WTC11 (cell line): Measurements from ENCODE around the gene ALPK1. TPM values are rescaled to one million over a fixed set of nuclear protein-coding genes. Genes with fewer than 3 reads are reported as not detected.

ENCODE experiments used
- ATAC-seq: fragments of 200-7000 bp; cut with Tn5 transposase; 2 replicates; pipeline ENCODE4 v1.10.0; 2021; ENCODE audit warnings: mild to moderate bottlenecking, moderate library complexity
- CTCF ChIA-PET: fragments of 300-600 bp; sonication (Branson Sonifier 250); formaldehyde crosslinking; loops from one replicate; lab custom pipeline; 2021; ENCODE audit warnings: antibody characterized with exemption; lab: Charles Lee
- POLR2A ChIA-PET: fragments of 350-600 bp; sonication (Branson Sonifier 250); formaldehyde crosslinking; loops from one replicate; lab custom pipeline; 2021; ENCODE audit warnings: antibody characterized with exemption; lab: Charles Lee
- DNase-seq: peaks from one replicate; pipeline ENCODE4 v3.0.0; 2021; ENCODE audit warnings: low spot score
- H3K27ac Mint-ChIP-seq: 2 replicates; pipeline ENCODE4 v1.8.0; 2021; ENCODE audit warnings: mixed read lengths
- H3K27me3 Mint-ChIP-seq: 2 replicates; pipeline ENCODE4 v1.8.0; 2021; ENCODE audit warnings: low read depth, mild to moderate bottlenecking, moderate library complexity, mixed read lengths
- H3K36me3 Mint-ChIP-seq: 2 replicates; pipeline ENCODE4 v1.8.0; 2021; ENCODE audit warnings: mixed read lengths
- H3K4me1 Mint-ChIP-seq: 2 replicates; pipeline ENCODE4 v1.8.0; 2022; ENCODE audit warnings: mixed read lengths
- H3K4me3 Mint-ChIP-seq: 2 replicates; pipeline ENCODE4 v1.8.0; 2021; ENCODE audit warnings: mild to moderate bottlenecking, moderate library complexity, mixed read lengths
- H3K9me3 Mint-ChIP-seq: 2 replicates; pipeline ENCODE4 v1.8.0; 2021; ENCODE audit warnings: mixed read lengths
- AFF4 ChIP-seq: sonication (generic); formaldehyde crosslinking; IDR thresholded peaks from 2 replicates; pipeline ENCODE4 v1.8.1; 2023; ENCODE audit warnings: mild to moderate bottlenecking, missing genetic modification reagents, borderline replicate concordance
- CREB1 ChIP-seq: sonication (generic); formaldehyde crosslinking; IDR thresholded peaks from 2 replicates; pipeline ENCODE4 v1.8.0; 2023; ENCODE audit warnings: mild to moderate bottlenecking, missing genetic modification reagents
- ELF4 ChIP-seq: sonication (generic); formaldehyde crosslinking; IDR thresholded peaks from 2 replicates; pipeline ENCODE4 v1.8.1; 2022; ENCODE audit warnings: low read depth, mild to moderate bottlenecking, moderate library complexity, missing genetic modification reagents
- FOXP1 ChIP-seq: sonication (generic); formaldehyde crosslinking; IDR thresholded peaks from 2 replicates; pipeline ENCODE4 v1.8.0; 2022; ENCODE audit warnings: missing genetic modification reagents, mild to moderate bottlenecking, moderate library complexity, borderline replicate concordance
- GRHL2 ChIP-seq: fragments of 250-450 bp; sonication (Bioruptor Pico); IDR thresholded peaks from 2 replicates; pipeline ENCODE4 v1.8.0; 2022; ENCODE audit warnings: mild to moderate bottlenecking, moderate library complexity; ENCODE audit not compliant: insufficient replicate concordance, severe bottlenecking
- JAZF1 ChIP-seq: fragments of 250-450 bp; sonication (Bioruptor Pico); IDR thresholded peaks from 2 replicates; pipeline ENCODE4 v1.9.0; 2021; ENCODE audit warnings: moderate library complexity, mild to moderate bottlenecking, inconsistent platforms
- MYBL2 ChIP-seq: sonication (generic); formaldehyde crosslinking; IDR thresholded peaks from 2 replicates; pipeline ENCODE4 v1.8.1; 2023; ENCODE audit warnings: mild to moderate bottlenecking, moderate library complexity, missing genetic modification reagents
- NFATC4 ChIP-seq: fragments of 250-450 bp; sonication (Bioruptor Pico); IDR thresholded peaks from 2 replicates; pipeline ENCODE4 v1.9.0; 2021; ENCODE audit warnings: mild to moderate bottlenecking
- NFE2L1 ChIP-seq: sonication (generic); formaldehyde crosslinking; IDR thresholded peaks from 2 replicates; pipeline ENCODE4 v1.8.1; 2023; ENCODE audit warnings: missing genetic modification reagents
- NR2C2 ChIP-seq: sonication (generic); formaldehyde crosslinking; IDR thresholded peaks from 2 replicates; pipeline ENCODE4 v1.8.0; 2022; ENCODE audit warnings: mild to moderate bottlenecking, missing genetic modification reagents
- NR3C1 ChIP-seq: sonication (generic); formaldehyde crosslinking; conservative IDR thresholded peaks from 2 replicates; pipeline ENCODE4 v1.8.1; 2023; ENCODE audit warnings: low read depth, mild to moderate bottlenecking, missing genetic modification reagents
- PRDM15 ChIP-seq: sonication (generic); formaldehyde crosslinking; IDR thresholded peaks from 2 replicates; pipeline ENCODE4 v1.8.0; 2022; ENCODE audit warnings: missing genetic modification reagents
- SOX15 ChIP-seq: fragments of 250-450 bp; sonication (Bioruptor Pico); IDR thresholded peaks from 2 replicates; pipeline ENCODE4 v1.9.0; 2021; ENCODE audit warnings: mild to moderate bottlenecking
- ZNF121 ChIP-seq: sonication (generic); formaldehyde crosslinking; IDR thresholded peaks from 2 replicates; pipeline ENCODE4 v1.8.0; 2023; ENCODE audit warnings: missing genetic modification reagents
- ZNF232 ChIP-seq: sonication (generic); formaldehyde crosslinking; IDR thresholded peaks from 2 replicates; pipeline ENCODE4 v1.8.0; 2022; ENCODE audit warnings: mild to moderate bottlenecking, missing genetic modification reagents
- ZNF396 ChIP-seq: fragments of 250-450 bp; sonication (Bioruptor Pico); IDR thresholded peaks from 2 replicates; pipeline ENCODE4 v1.8.0; 2021; ENCODE audit warnings: mild to moderate bottlenecking, moderate library complexity, borderline replicate concordance
- total RNA-seq: library from RNA; stranded (reverse); gene quantifications from 3 replicates; pipeline ENCODE4 v1.2.3, GENCODE V29; 2021
- TF ChIP-seq, protein P1 (sequence below): sonication (generic); formaldehyde crosslinking; IDR thresholded peaks from 2 replicates; pipeline ENCODE4 v1.8.0; 2023; ENCODE audit warnings: mild to moderate bottlenecking, missing genetic modification reagents
- TF ChIP-seq, protein P2 (sequence below): fragments of 250-450 bp; sonication (Bioruptor Pico); IDR thresholded peaks from 2 replicates; pipeline ENCODE4 v1.8.0; 2021; ENCODE audit warnings: mild to moderate bottlenecking
- TF ChIP-seq, protein P3 (sequence below): sonication (generic); formaldehyde crosslinking; IDR thresholded peaks from 2 replicates; pipeline ENCODE4 v1.8.1; 2023; ENCODE audit warnings: mild to moderate bottlenecking, missing genetic modification reagents, moderate library complexity

ALPK1 gene
- total RNA-seq, 1 experiment from 2014 or later = 0.50 TPM

DNA sequence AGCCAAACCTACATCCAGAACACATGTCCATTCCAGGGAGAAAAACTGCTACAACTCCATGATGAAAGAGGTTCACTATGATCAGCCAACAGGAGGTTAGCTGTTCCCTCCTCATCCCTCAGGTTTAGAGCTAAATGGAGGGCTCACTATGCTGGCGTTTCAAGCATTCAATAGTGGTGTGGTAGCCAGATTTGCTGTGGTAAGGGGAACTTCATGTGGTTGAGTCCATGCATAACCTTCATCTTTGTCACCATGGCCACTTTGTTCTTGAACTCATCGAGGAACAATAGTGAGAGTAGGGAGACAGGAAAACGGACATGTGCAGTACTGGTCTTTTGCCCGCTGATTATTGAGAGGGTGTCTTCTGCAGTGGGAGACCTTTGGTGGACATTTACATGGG lies 33.8 kb downstream of the ALPK1 start (continued):
- TF ChIP-seq PRDM15 (CRISPR knock-in tag) (no peak), ELF4 (CRISPR knock-in tag) (no peak), CREB1 (CRISPR knock-in tag) (no peak), ZNF121 (no peak), SOX15 (no peak), ZNF232 (CRISPR knock-in tag) (no peak), NR3C1 (CRISPR knock-in tag) (no peak), NFATC4 (CRISPR knock-in tag) (no peak), FOXP1 (CRISPR knock-in tag) (no peak), MYBL2 (CRISPR knock-in tag) (no peak)
- TF ChIP-seq, protein P1, sequence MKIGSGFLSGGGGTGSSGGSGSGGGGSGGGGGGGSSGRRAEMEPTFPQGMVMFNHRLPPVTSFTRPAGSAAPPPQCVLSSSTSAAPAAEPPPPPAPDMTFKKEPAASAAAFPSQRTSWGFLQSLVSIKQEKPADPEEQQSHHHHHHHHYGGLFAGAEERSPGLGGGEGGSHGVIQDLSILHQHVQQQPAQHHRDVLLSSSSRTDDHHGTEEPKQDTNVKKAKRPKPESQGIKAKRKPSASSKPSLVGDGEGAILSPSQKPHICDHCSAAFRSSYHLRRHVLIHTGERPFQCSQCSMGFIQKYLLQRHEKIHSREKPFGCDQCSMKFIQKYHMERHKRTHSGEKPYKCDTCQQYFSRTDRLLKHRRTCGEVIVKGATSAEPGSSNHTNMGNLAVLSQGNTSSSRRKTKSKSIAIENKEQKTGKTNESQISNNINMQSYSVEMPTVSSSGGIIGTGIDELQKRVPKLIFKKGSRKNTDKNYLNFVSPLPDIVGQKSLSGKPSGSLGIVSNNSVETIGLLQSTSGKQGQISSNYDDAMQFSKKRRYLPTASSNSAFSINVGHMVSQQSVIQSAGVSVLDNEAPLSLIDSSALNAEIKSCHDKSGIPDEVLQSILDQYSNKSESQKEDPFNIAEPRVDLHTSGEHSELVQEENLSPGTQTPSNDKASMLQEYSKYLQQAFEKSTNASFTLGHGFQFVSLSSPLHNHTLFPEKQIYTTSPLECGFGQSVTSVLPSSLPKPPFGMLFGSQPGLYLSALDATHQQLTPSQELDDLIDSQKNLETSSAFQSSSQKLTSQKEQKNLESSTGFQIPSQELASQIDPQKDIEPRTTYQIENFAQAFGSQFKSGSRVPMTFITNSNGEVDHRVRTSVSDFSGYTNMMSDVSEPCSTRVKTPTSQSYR (CRISPR knock-in tag) = no peak

DNA sequence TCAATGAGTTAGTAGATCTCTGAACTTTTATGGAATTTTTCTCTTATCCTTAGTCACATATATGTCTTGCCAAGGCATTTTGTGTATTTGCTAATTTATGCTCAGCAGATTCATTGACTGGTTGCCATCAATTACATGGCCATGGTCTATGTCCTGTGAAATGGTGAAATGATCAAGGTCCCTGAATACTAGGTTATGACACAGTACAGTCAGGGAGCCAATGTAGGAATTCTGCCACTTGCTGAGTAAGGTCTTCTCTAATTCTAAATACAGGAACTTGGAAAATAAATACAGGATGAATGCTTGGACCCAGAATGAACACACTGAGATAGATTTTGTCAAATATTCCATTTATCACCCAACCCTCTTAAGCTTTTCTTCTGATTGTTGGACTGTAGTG lies 35.2 kb downstream of the ALPK1 start:
- CTCF ChIA-PET = no interaction called here
- POLR2A ChIA-PET = interaction anchor here (0.6 kb wide), 1 partner anchor 184 kb away, joined by 5 read pairs; no protein-coding TSS in a partner anchor
- no peak overlapping the region for H3K4me3 Mint-ChIP-seq
- H3K27me3 Mint-ChIP-seq = peaks cover 4% of the 10 kb centered on the region
- no peaks in the 10 kb centered on the region for H3K36me3 Mint-ChIP-seq
- H3K4me1 Mint-ChIP-seq = 0 out of 2 replicates have a peak, but pooled peaks cover 2% of the 10 kb centered on the region
- no peak for DNase-seq
- no peaks in the 10 kb centered on the region for H3K9me3 Mint-ChIP-seq
- no peak overlapping the region for H3K27ac Mint-ChIP-seq
- no peak for ATAC-seq
- no peak for TF ChIP-seq NR2C2
- TF ChIP-seq, protein P1 (CRISPR knock-in tag) = no peak
- TF ChIP-seq JAZF1 = no peak
- TF ChIP-seq, protein P2, sequence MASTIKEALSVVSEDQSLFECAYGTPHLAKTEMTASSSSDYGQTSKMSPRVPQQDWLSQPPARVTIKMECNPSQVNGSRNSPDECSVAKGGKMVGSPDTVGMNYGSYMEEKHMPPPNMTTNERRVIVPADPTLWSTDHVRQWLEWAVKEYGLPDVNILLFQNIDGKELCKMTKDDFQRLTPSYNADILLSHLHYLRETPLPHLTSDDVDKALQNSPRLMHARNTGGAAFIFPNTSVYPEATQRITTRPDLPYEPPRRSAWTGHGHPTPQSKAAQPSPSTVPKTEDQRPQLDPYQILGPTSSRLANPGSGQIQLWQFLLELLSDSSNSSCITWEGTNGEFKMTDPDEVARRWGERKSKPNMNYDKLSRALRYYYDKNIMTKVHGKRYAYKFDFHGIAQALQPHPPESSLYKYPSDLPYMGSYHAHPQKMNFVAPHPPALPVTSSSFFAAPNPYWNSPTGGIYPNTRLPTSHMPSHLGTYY (CRISPR knock-in tag) = no peak
- TF ChIP-seq CREB1 (CRISPR knock-in tag) = no peak
- no peak for TF ChIP-seq ZNF396 (CRISPR knock-in tag)
- TF ChIP-seq, protein P3, sequence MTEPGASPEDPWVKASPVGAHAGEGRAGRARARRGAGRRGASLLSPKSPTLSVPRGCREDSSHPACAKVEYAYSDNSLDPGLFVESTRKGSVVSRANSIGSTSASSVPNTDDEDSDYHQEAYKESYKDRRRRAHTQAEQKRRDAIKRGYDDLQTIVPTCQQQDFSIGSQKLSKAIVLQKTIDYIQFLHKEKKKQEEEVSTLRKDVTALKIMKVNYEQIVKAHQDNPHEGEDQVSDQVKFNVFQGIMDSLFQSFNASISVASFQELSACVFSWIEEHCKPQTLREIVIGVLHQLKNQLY (CRISPR knock-in tag) = no peak
- no peak for TF ChIP-seq NFE2L1 (CRISPR knock-in tag)
- no peak for TF ChIP-seq GRHL2 (CRISPR knock-in tag)
- TF ChIP-seq AFF4 (CRISPR knock-in tag) = no peak
- no peak for TF ChIP-seq SOX15
